Ureter (tissue), 1 donor: Measurements from ENCODE around the gene SPINK9. TPM values are rescaled to one million over a fixed set of nuclear protein-coding genes. Genes with fewer than 3 reads are reported as not detected.

Experiments
- DNase-seq: peaks from one replicate; pipeline ENCODE4 v3.0.0-alpha.2; 2020; ENCODE audit warnings: low spot score
- total RNA-seq: library from RNA; stranded (reverse); gene quantifications from one replicate; pipeline ENCODE4 v1.2.4, GENCODE V29; 2023
- donor health status: DM: yes; HTN: yes; CAD: no.

SPINK9 gene
- total RNA-seq, 1 donor from 2014 or later, result not detected

DNA sequence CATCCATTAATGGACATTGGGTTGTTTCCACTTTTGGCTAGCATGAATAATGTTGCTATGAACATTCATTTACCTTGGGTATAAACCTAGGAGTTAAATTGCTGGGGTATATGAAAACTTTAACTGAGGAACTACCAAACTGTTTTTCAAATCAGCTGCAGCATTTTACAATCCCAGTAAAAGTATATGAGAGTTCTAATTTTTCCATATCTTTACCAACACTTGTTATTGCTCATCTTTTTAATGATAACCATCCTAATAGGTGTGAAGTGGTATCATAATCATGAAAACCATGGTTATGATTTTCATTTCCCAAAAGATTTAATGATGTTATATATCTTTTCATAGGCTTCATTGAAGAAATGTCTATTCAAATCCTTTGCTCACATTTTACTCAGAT is 32.9 kb downstream of the SPINK9 start:
- no peak for DNase-seq

DNA sequence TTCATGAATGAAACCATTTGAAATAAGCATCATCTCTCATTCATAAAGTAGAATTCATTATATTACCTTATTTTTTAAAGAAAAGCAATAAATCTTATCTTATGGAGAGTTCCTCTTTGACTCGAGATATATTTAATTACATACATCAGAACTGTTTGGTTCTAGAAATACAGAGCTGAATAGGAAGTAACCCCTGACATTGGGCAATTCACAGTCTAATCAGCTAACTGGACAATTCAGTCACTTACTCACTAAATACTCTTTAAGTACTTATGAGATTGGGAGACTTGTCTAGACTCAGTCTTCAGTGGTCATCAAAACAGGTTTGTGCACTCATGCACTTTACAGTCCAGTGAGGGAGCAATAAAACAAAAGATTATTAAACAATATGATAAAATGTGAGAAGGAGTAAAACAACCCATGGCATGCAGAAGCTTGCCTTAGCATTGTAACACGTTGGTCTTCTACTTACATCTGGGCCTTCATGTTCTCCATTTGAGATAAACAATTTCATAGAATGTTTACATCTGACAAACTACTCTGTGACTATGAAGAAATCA is 36.9 kb downstream of the SPINK9 start:
- DNase-seq, result no peak

GRCh38 chr5:148372893-148373292 is 37.5 kb downstream of the SPINK9 start:
- DNase-seq, result no peak

DNA sequence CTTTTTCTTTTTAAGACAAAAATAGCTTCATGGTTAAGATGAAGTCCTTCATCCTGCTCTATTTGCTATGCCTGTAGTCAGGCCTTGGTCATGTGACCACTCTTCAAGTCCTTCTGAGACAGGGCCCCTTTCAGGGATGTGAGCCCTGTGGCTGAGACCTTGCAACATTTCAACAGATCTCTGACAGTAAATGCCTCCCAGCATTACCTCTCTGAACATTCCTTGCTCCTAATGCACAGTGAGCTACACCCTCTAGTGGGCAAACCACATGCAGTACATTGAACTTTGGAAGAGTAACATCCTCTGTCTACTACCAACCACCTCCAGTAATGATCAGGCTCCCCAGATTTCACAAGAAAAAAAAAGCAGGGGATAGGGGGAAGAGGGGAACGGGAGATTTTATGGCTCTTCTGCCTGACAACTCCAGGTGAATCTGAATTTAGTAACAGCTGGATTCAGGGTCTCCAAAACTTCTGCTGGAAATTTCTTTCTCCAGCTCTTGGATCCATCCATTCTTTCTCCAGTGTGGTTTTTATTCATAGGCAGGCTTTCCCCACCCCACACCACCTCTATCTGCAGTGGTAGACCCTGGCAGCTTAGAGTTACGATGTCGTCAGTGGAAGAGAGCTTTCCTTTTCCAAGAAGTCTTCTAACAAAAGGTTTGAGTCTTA is 39.5 kb downstream of the SPINK9 start:
- DNase-seq, result peak; percentile 49

DNA sequence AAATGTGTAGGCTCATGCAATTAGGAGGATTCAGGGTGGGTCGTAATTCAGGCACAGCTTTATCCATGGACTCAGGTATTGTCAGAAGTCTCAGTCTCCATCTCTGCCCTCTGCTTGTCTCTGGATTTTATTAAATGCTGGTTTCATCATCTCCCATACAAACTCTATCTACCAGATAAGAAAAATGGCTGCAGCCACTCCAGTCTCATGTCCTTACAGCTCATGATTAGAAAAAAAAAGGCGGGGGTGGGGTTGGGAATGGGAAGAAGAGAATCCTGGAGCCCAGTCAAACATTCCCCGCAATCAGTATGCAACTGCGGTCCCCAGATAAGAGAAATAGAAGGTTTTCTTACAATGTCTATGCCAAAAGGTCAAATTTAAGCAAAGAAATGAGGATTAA is 40.8 kb downstream of the SPINK9 start:
- no peak for DNase-seq

- no peak for DNase-seq
These were observed 43.3 kb downstream of the SPINK9 start for GRCh38 chr5:148378670-148379069.

GRCh38 chr5:148379340-148379739 is 44.0 kb downstream of the SPINK9 start:
- DNase-seq, result no peak

DNA sequence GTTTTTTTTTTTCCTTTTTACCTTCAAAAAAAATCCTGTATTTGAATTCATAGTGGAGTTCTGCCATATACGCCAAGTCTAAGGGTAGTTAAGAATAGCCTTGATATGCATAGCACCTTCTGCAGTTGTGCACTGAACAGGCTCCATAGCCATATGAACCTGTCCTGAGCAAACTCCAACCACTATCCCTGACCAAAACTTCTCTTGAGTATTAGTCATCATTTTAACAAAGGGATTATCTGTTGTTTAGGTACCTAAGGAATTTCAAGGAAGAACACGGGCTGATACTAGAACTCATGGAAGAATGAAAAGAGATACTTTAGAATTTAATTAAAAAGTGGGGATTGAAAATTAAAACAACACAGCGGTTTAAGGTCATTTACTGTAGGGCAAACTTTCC is 46.5 kb downstream of the SPINK9 start:
- DNase-seq, result no peak

- DNase-seq, result no peak
These were observed 47.6 kb downstream of the SPINK9 start for GRCh38 chr5:148382961-148383360.

DNA sequence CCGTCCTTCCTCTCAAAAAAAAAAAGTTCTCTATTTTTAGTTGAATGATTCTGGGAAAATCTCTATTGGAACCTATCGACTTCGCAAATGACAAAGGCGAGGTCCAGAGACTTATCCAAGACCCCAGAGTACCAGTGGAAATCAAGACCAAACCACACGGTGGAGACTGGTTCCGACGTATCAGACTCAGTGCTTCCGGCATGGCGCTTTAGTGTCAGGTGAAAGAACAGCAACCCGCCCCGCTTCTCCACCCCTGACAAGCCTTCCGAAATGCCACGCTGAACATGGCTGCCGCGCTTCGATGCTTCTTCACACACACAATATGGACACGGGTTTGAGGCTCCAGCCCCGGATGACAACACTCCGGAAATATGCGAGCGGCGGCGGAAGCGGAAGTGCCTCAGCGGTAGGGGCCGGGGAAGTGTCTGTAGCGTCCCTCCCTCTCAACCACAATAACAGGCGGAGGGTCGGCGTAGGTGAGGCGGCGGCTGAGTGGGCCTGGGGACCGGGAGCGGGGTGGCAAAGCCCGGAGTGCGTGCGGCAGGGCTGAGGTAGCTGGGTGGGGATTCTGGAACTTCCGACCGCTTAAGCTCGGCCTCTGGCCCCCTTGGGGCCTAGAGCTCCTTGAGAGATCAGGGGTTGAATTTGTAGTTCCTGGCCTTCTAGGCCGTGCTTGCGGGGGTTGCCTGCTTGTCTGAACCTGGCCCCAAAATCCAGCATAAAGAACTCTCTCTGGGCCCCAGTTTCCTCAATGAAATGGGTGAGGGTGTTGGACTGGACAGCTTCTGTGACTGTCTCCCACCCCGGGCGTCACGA is 48.4 kb downstream of the SPINK9 start, which contains the start of gene FBXO38:
Gene FBXO38, plus strand, starts transcription at position 395 of the 816 bp plus-strand sequence. CDS start 10,819 bp downstream, outside the sequence.
- peak; percentile 97 for DNase-seq

- DNase-seq, result no peak
These were observed 49.0 kb downstream of the SPINK9 start for GRCh38 chr5:148384380-148384737.

DNA sequence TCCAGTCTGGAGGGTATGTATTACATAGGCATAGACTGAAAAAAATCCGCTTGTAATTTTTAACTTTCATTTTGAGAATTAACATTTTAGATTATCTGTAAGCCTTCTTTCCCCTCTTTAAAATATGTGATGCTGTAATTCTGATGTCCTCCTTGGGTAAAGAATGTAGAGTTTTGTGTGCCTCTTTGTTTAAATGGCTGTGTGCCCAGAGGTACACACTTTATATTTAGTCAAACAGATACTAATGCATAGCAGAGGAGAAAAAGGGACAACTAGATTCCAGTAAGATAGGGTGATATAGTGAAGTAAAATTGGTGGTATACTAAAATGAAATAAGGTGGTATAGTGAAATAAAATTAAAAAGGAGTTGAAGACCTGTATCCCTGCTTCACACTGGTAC is 49.7 kb downstream of the SPINK9 start:
- DNase-seq, result no peak

- DNase-seq, result no peak
These were observed 50.7 kb downstream of the SPINK9 start for GRCh38 chr5:148386041-148386440.

DNA sequence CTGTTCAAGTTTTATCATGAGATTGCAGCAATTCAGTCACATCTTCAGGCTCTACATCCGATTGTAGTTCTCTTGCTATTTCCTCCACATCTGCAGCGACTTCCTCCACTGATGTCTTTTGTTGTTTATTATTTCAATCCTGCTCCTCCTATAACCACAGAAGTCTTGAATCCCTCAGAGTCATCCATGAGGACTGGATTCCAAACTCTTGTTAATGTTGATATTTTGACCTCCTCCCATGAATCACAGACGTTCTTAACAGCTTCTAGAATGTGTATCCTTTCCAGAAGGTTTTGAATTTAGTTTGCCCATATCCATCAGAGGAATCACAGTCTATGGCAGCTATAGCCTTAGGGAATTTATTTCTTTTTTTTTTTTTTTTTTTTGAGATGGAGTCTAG is 52.0 kb downstream of the SPINK9 start:
- no peak for DNase-seq

DNA sequence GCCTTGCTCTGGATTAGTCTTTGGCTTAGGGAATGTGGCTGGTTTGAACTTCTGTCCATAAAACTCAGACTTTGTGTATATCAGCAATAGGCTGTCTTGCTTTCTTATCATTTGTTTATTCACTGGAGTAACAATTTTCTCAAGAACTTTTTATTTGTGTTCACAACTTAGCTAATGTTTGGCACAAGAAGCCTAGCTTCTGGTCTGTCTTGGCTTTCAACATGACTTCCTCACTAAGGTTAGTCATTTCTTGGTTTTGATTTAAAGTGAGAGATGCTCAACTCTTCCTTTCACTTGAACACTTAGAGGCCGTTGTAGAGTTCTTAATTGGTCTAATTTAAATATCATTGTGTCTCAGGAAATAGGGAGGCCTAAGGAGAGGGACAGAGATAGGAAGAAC is 53.3 kb downstream of the SPINK9 start:
- no peak for DNase-seq

Other genes with a start within 250 kb of the SPINK9 start
- not detected for gene SPINK14, start 167.0 kb upstream of the SPINK9 start, total RNA-seq
- gene SPINK6, start 132.5 kb upstream of the SPINK9 start, total RNA-seq, result not detected
- gene MARCOL, start 97.0 kb upstream of the SPINK9 start, total RNA-seq, result not detected
- gene SPINK13, start 66.8 kb upstream of the SPINK9 start, total RNA-seq, result not detected
- not detected for gene SPINK7, start 23.1 kb upstream of the SPINK9 start, total RNA-seq
- gene FBXO38, start 48.4 kb downstream of the SPINK9 start, total RNA-seq, result 94.8 TPM